ENCODE data around the gene ASB6.

ASB6 gene

DNA sequence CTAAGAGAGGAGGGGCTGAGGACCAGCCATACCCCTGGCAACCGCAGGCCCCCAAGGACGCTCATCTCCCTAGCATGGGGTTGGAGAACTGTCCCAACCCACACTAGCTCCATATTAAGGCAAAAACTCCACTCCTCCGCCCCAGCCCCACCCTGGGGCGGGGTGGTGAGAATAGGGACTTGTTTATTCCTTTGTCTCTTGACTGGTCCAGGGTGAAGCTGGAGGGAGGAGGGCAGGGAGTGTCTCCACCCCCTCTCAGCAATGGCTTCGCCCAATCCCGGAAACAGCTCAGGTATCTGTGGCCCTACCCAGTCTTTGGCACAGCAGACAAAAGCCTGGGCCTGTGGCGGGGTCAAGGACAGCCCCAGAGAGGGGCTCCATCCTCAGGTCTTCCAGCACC is 40.4 kb upstream of the ASB6 start:
- DNase-seq (ENCODE audit: low read depth), result no peak
- TF ChIP-seq CTCF (IDR thresholded peaks at IDR 0.05; ENCODE audit: insufficient read depth, low read depth, low read length, missing control alignments), result no peak
- H3K4me3 ChIP-seq (ENCODE audit: low read length), result no peak overlapping the region

DNA sequence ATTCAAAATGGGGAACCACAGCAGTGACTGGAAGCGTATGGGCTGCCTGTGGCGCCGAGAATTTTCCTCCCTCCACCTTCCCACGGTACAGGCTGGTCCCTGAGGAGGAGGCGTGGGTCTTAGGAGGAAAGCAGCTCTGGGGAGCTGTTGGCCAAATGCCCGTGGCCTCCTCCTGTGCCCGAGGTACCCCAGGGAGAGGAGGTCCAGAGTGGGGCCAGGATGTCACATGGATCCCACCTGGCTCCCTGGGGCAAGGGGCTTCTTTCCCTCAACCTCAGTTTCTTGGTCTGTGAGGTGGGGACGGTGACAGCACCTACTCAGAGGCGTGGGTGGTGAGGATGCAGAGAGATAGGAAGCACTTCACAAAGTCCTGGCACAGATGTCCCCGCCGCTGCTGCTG is 40.0 kb upstream of the ASB6 start:
- TF ChIP-seq CTCF (IDR thresholded peaks at IDR 0.05; ENCODE audit: insufficient read depth, low read depth, low read length, missing control alignments), result no peak
- H3K4me3 ChIP-seq (ENCODE audit: low read length), result no peak overlapping the region
- DNase-seq (ENCODE audit: low read depth), result no peak

DNA sequence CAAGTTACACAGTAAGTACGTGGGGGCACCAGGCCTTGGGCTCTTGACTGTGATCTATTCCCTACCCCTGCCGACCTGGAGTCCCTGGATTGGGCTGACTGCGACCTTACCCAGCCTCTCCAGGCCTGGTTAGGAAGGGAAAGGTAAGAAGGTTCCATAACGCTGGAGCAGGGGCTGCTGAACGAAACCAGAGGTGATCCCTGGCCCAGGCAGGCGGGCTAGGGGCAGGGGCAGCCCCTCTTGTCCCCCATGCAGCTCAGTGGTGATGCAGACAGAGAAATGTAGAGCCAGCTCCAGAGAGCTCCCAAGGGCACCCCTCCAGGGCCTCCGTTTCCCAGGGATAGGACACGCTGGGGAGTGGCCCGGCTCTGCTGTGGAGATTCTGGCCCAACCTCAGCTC is 37.6 kb upstream of the ASB6 start:
- H3K4me3 ChIP-seq (ENCODE audit: low read length), result no peak overlapping the region
- no peak for DNase-seq (ENCODE audit: low read depth)
- no peak for TF ChIP-seq CTCF (IDR thresholded peaks at IDR 0.05; ENCODE audit: insufficient read depth, low read depth, low read length, missing control alignments)

GRCh38 chr9:129678844-129679243 is 36.9 kb upstream of the ASB6 start:
- DNase-seq (ENCODE audit: low read depth), result no peak
- TF ChIP-seq CTCF (IDR thresholded peaks at IDR 0.05; ENCODE audit: insufficient read depth, low read depth, low read length, missing control alignments), result no peak
- no peak overlapping the region for H3K4me3 ChIP-seq (ENCODE audit: low read length)

DNA sequence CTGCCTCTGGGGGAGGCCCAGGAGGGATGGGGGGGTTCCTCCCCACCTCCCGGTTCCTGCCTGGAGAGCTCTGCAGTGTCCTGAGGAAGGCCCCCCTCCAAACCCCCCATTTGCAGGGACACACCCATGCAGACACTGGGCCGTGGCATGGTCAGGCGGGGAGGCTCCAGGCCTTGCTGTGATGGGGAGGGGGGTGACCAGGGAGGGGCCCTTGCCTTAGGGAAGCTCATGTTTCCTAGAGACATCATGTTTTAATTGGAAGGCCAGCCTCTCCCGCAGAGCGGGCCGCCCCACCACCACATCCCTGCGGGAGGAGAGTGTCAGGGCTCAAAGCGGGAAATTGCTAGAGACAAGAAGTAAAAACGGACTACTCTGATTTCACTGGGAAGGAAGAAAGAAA is 35.5 kb upstream of the ASB6 start:
- H3K4me3 ChIP-seq (ENCODE audit: low read length), result no peak overlapping the region
- DNase-seq (ENCODE audit: low read depth), result no peak
- TF ChIP-seq CTCF (IDR thresholded peaks at IDR 0.05; ENCODE audit: insufficient read depth, low read depth, low read length, missing control alignments), result no peak

- no peak for TF ChIP-seq CTCF (IDR thresholded peaks at IDR 0.05; ENCODE audit: insufficient read depth, low read depth, low read length, missing control alignments)
- no peak for DNase-seq (ENCODE audit: low read depth)
- no peak overlapping the region for H3K4me3 ChIP-seq (ENCODE audit: low read length)
Observed at GRCh38 chr9:129676975-129677374, 35.0 kb upstream of the ASB6 start.

DNA sequence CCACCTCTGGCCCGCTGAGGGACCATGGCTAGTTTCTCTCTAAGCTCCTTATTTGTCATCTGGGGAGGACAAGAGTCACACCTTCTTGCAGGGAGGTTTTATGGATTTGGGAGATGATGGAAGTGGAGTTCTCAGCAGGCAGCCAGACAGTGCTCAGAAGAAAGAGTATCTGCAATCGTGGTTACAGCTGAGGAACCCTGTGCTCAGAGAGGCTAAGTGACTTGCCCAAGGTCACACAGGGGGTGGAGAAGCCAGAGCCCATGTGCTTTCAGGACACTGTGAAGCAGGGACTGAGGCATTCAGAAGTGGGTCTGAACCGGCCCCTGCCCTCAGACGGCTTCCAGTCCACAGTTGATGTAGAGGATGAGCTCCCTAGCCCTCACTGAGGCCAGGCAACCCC is 34.3 kb upstream of the ASB6 start:
- no peak for DNase-seq (ENCODE audit: low read depth)
- H3K4me3 ChIP-seq (ENCODE audit: low read length), result no peak overlapping the region
- no peak for TF ChIP-seq CTCF (IDR thresholded peaks at IDR 0.05; ENCODE audit: insufficient read depth, low read depth, low read length, missing control alignments)

All from epithelial cell of esophagus (primary cell).